GM19025 (cell line): ENCODE data around the gene HOPX.
"Not testable (repeated sequence)": the region's sequence is repeated elsewhere in the genome, so short reads cannot be mapped to it uniquely, and the experiment has no call there.

Experiments used
- ATAC-seq: cut with Tn5 transposase; IDR thresholded peaks from one replicate; pipeline ENCODE4 v1.9.1; 2021; ENCODE audit warnings: mild to moderate bottlenecking, low read depth, moderate library complexity; ENCODE audit not compliant: unreplicated experiment

The HOPX gene

GRCh38 chr4:56630876-56631666 is 50.0 kb downstream of the HOPX start:
- ATAC-seq: no peak

GRCh38 chr4:56628592-56628991 is 52.5 kb downstream of the HOPX start:
- no peak for ATAC-seq

GRCh38 chr4:56627985-56628384 is 53.1 kb downstream of the HOPX start:
- ATAC-seq: no peak

GRCh38 chr4:56627375-56627774 is 53.7 kb downstream of the HOPX start:
- no peak for ATAC-seq

GRCh38 chr4:56626963-56627362 is 54.1 kb downstream of the HOPX start:
- ATAC-seq: no peak

GRCh38 chr4:56626420-56626819 is 54.7 kb downstream of the HOPX start:
- ATAC-seq: no peak

- ATAC-seq: no peak
These were observed 58.9 kb downstream of the HOPX start for GRCh38 chr4:56622176-56622575.

GRCh38 chr4:56619816-56620215 is 61.3 kb downstream of the HOPX start:
- no peak for ATAC-seq

- ATAC-seq: no peak
These were observed 61.9 kb downstream of the HOPX start for GRCh38 chr4:56619160-56619559.

- no peak for ATAC-seq
These were observed 62.4 kb downstream of the HOPX start for GRCh38 chr4:56618734-56619133.

GRCh38 chr4:56613101-56613862 is 67.8 kb downstream of the HOPX start:
- ATAC-seq: no peak

- ATAC-seq: no peak
These were observed 68.8 kb downstream of the HOPX start for GRCh38 chr4:56612282-56612681.

- no peak for ATAC-seq
These were observed 69.6 kb downstream of the HOPX start for GRCh38 chr4:56611501-56611900.

- not testable (repeated sequence) for ATAC-seq
These were observed 70.9 kb downstream of the HOPX start for GRCh38 chr4:56610170-56610569.

GRCh38 chr4:56607926-56608325 is 73.2 kb downstream of the HOPX start:
- ATAC-seq: no peak

- ATAC-seq: no peak
These were observed 74.7 kb downstream of the HOPX start for GRCh38 chr4:56606385-56606784.

GRCh38 chr4:56605464-56605863 is 75.6 kb downstream of the HOPX start:
- ATAC-seq: not testable (repeated sequence)

GRCh38 chr4:56603297-56603696 is 77.8 kb downstream of the HOPX start:
- no peak for ATAC-seq
